Heart right ventricle (tissue), 16 donors: Measurements from ENCODE around the gene NGDN. TPM values are rescaled to one million over a fixed set of nuclear protein-coding genes. Genes with fewer than 3 reads are reported as not detected.
A peak's percentile ranks its signal among the peaks of the same experiment; 100 is the strongest.

Experiments
- ATAC-seq, 8 donors: fragments of 200-7000 bp; cut with Tn5 transposase; one replicate each; pipeline ENCODE4 v1.9.1; 2020; ENCODE audit warnings: mild to moderate bottlenecking in 8 of 8, moderate library complexity in 8 of 8, moderate number of reproducible peaks in 1 of 8
- DNase-seq, 2 donors: peaks; one replicate each; pipeline ENCODE4 v3.0.0-alpha.2; 2020
- H3K27ac ChIP-seq, 10 donors: fragments of 200-600 bp; sonication (generic) in 2 of 10; one replicate each; pipeline versions ENCODE4 v1.5.0 to v1.8.0; 2020 to 2022; ENCODE audit warnings: mild to moderate bottlenecking in 3 of 10
- H3K27me3 ChIP-seq, 7 donors: fragments of 200-600 bp; one replicate each; pipeline ENCODE4 v1.8.0; 2021 to 2022; ENCODE audit warnings: mild to moderate bottlenecking in 2 of 7
- H3K36me3 ChIP-seq, 9 donors: fragments of 200-600 bp; sonication (generic) in 1 of 9; one replicate each; pipeline versions ENCODE4 v1.5.0 to v1.8.0; 2020 to 2022; ENCODE audit warnings: mild to moderate bottlenecking in 2 of 9
- H3K4me1 ChIP-seq, 9 donors: fragments of 200-600 bp; sonication (generic) in 1 of 9; one replicate each; pipeline versions ENCODE4 v1.5.0 to v1.8.0; 2020 to 2022; ENCODE audit warnings: mild to moderate bottlenecking in 4 of 9
- H3K4me3 ChIP-seq, 10 donors: fragments of 200-600 bp; sonication (generic) in 2 of 10; one replicate each; pipeline versions ENCODE4 v1.5.0 to v1.8.0; 2020 to 2022; ENCODE audit warnings: mild to moderate bottlenecking in 7 of 10, moderate library complexity in 2 of 10
- H3K9me3 ChIP-seq, 11 donors: fragments of 200-600 bp in 10 of 11; sonication (generic) in 2 of 11; one replicate each; pipeline versions ENCODE4 v1.5.0 to v1.8.0; 2013 to 2022; ENCODE audit warnings: mild to moderate bottlenecking in 2 of 11, control low read depth in 1 of 11, moderate library complexity in 1 of 11
- CTCF ChIP-seq, 9 donors: fragments of 200-600 bp; sonication (generic) in 2 of 9; IDR thresholded peaks; one replicate each; pipeline versions ENCODE4 v1.5.0 to v1.8.0; 2021 to 2022; ENCODE audit warnings: antibody characterized with exemption in 9 of 9, mild to moderate bottlenecking in 5 of 9, moderate library complexity in 1 of 9
- WGBS, 2 donors: extraction: QIAGEN DNeasy Blood & Tissue Kit; methylation state at CpG; one replicate each; pipeline ENCODE4 v1.1.7; 2013; ENCODE audit warnings: inconsistent platforms in 1 of 2; 5-methylcytosine and 5-hydroxymethylcytosine counted together
- intact Hi-C, 10 donors: fragments of 100-400 bp; cut with DNase I; formaldehyde crosslinking; loops; one replicate each; pipeline versions ENCODE4 v1.11.1 to v1.14.2; 2022
- polyA plus RNA-seq, 2 donors: library from polyadenylated mRNA; stranded (reverse); fragments of 200-250 nt; gene quantifications; one replicate each; pipeline ENCODE4 v1.2.3, GENCODE V29; 2013
- total RNA-seq, 10 donors: library from RNA; stranded (reverse); fragmentation: NEBNext Ultra II Directional in 3 of 10; extraction: Animal tissue kit (Norgen Biotek cat#: 25700) in 3 of 10; gene quantifications; one replicate each; pipeline versions ENCODE4 v1.2.1 to v1.2.4, GENCODE V29; 2021 to 2023
- donor health status: Arrhythmogenic right ventricular cardiomyopathy.
- donor health status: ischemic (EF 13 %, LVEDD 7.1; RV severe dilation, severe dysfunction).
- donor health status: healthy with polysubstance abuse.
- donor health status: DM: no; HTN: yes; CAD: no.
- donor health status: DM: no; HTN: no; CAD: no.
- donor health status: ischemic (EF 25% LVEDD 6.9; RV normal size, moderate dysfunction).
- donor health status: ischemic (EF 25% LVEDD 5.7; RV mildly dilated, moderate dysfunction).
- donor health status: healthy.
- donor health status: DM: yes; HTN: yes; CAD: no.
- donor health status: Ischemic cardiomyopathy.
- donor health status: ischemic (EF 35%, LVEDD 5.7; RV mildly dilated, moderate dysfunction).
- donor health status: nonischemic (EF 11% LVEDD 7.7; RV severe dilation, severe dysfunction).
- donor health status: DM: yes; HTN: yes; CAD: no.
- donor health status: PGD.
- donor health status: ischemic (EF 29% LVEDD 5.4; RV normal size, mild dysfunction).
- donor health status: nonischemic (EF 23%, LVEDD 6.1; RV moderate dilation, normal function).

NGDN gene
- total and polyA plus RNA-seq, 12 donors = 14.4 to 40.5 (median 17.9) TPM

- H3K4me1 ChIP-seq = peaks cover 0 to 15% (median 10%) of the 10 kb centered on the region in 9 donors
- DNase-seq (no peak), ATAC-seq (no peak)
- intact Hi-C loops = no loop called here
- no peak for TF ChIP-seq CTCF (IDR thresholded peaks at IDR 0.05)
- no peak overlapping the region for H3K4me3 ChIP-seq
- peaks cover 0 to 54% (median 38%) of the 10 kb centered on the region in 9 donors for H3K36me3 ChIP-seq
- H3K27ac ChIP-seq = no peak overlapping the region
- no peaks in the 10 kb centered on the region for H3K9me3 ChIP-seq
- 92 to 96% methylated on average over 1 of the region's 1 CpG for WGBS, 2 donors
- H3K27me3 ChIP-seq = no peaks in the 10 kb centered on the region
These were observed 1.4 kb downstream of the NGDN start for GRCh38 chr14:23470947-23471346.

GRCh38 chr14:23478109-23478759 lies 8.7 kb downstream of the NGDN start:
- Histone ChIP-seq H3K36me3 (peaks cover 6 to 87% (median 47%) of the 10 kb centered on the region in 9 donors), H3K4me3 (no peak overlapping the region), H3K4me1 (peaks cover 0 to 5% (median 0%) of the 10 kb centered on the region in 9 donors), H3K27me3 (no peaks in the 10 kb centered on the region), H3K27ac (no peak overlapping the region), H3K9me3 (no peaks in the 10 kb centered on the region)
- WGBS, 2 donors = 39 to 45% methylated on average over 5 of the region's 5 CpGs
- ATAC-seq (peak in 2 of 8 donors; percentile 39 to 64), DNase-seq (peak in 1 of 2 donors; percentile 52)
- peak; percentile 54 to 78 (median 70) for TF ChIP-seq CTCF (IDR thresholded peaks at IDR 0.05)
- intact Hi-C loops = loop anchor here in 7 of 10 donors (1.0 to 5.0 kb wide), 6 partner anchors 64 to 85 kb away; no protein-coding TSS in a partner anchor

GRCh38 chr14:23481362-23481970 lies 12.0 kb downstream of the NGDN start:
- Histone ChIP-seq H3K4me1 (peaks cover 0 to 5% (median 0%) of the 10 kb centered on the region in 9 donors), H3K4me3 (no peak overlapping the region), H3K9me3 (no peaks in the 10 kb centered on the region), H3K27ac (no peak overlapping the region), H3K27me3 (no peaks in the 10 kb centered on the region), H3K36me3 (peaks cover 0 to 76% (median 22%) of the 10 kb centered on the region in 9 donors)
- WGBS, 2 donors = 45 to 54% methylated on average over 3 of the region's 3 CpGs
- no peak for ATAC-seq
- no peak for DNase-seq
- intact Hi-C loops = loop anchor here in 4 of 10 donors (2.0 to 10.0 kb wide), 3 partner anchors 53 to 81 kb away; no protein-coding TSS in a partner anchor
- no peak for TF ChIP-seq CTCF (IDR thresholded peaks at IDR 0.05)

- Histone ChIP-seq H3K36me3 (peaks cover 0 to 75% (median 14%) of the 10 kb centered on the region in 9 donors), H3K4me1 (peaks cover 0 to 5% (median 0%) of the 10 kb centered on the region in 9 donors), H3K9me3 (no peaks in the 10 kb centered on the region), H3K27me3 (no peaks in the 10 kb centered on the region), H3K27ac (no peak overlapping the region), H3K4me3 (no peak overlapping the region)
- intact Hi-C loops = loop anchor here in 4 of 10 donors (2.0 to 10.0 kb wide), 3 partner anchors 53 to 81 kb away; no protein-coding TSS in a partner anchor
- 48 to 53% methylated on average over 7 of the region's 7 CpGs for WGBS, 2 donors
- no peak for DNase-seq
- no peak for TF ChIP-seq CTCF (IDR thresholded peaks at IDR 0.05)
- no peak for ATAC-seq
These were observed 12.7 kb downstream of the NGDN start for GRCh38 chr14:23481979-23482822.
